Chondrocyte (in vitro differentiated cells): ENCODE results near the gene TMEM92. TPM values are rescaled to one million over a fixed set of nuclear protein-coding genes. Genes with fewer than 3 reads are reported as not detected.
A peak's percentile ranks its signal among the peaks of the same experiment; 100 is the strongest.

ENCODE experiments used
- DNase-seq: peaks from one replicate; pipeline ENCODE4 v3.0.0; 2021; ENCODE audit warnings: mixed read lengths, low spot score
- H3K27ac Mint-ChIP-seq: one replicate; pipeline ENCODE4 v1.8.0; 2021; ENCODE audit warnings: mild to moderate bottlenecking, moderate library complexity, mixed read lengths; ENCODE audit not compliant: unreplicated experiment
- H3K27me3 Mint-ChIP-seq: 2 replicates; pipeline ENCODE4 v1.8.0; 2021; ENCODE audit warnings: low read depth, mixed read lengths
- H3K36me3 Mint-ChIP-seq: 2 replicates; pipeline ENCODE4 v1.8.0; 2021; ENCODE audit warnings: low read depth, mixed read lengths
- H3K4me1 Mint-ChIP-seq: 2 replicates; pipeline ENCODE4 v1.8.0; 2021; ENCODE audit warnings: low read depth, mild to moderate bottlenecking, mixed read lengths
- H3K4me3 Mint-ChIP-seq: one replicate; pipeline ENCODE4 v1.8.0; 2021; ENCODE audit warnings: mild to moderate bottlenecking, moderate library complexity, mixed read lengths; ENCODE audit not compliant: unreplicated experiment
- H3K9me3 Mint-ChIP-seq: 2 replicates; pipeline ENCODE4 v1.8.0; 2021; ENCODE audit warnings: low read depth, mixed read lengths
- total RNA-seq: library from RNA; stranded (reverse); gene quantifications from 3 replicates; pipeline ENCODE4 v1.2.1, GENCODE V29; 2021
- TF ChIP-seq, protein P1 (sequence below): fragments of 200-600 bp; sonication (generic); IDR thresholded peaks from 2 replicates; pipeline ENCODE4 v1.5.0; 2021; ENCODE audit warnings: antibody characterized with exemption, mild to moderate bottlenecking, moderate library complexity

Gene TMEM92
- total RNA-seq, 1 donor from 2014 or later = 1.6 TPM

DNA sequence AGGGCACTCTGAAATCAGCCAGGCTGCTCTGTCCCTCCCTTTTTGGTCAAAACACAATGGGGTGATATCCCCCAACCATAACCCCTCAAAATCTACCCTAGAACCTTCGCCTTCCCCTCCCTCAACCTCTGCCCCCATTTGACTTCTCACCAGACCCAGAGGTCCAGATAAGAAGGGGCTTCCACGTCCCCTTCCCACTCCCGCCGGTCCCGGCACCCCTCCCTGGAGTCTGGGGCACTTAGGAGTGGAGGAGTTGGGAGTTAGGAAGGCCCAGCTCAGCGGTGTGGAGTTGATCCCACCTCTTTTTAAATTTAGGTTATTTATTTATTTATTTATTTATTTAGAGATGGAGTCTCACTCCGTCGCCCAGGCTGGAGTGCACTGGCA is 619 bp upstream of the TMEM92 start:
- peak overlapping the region; percentile 5 for H3K27ac Mint-ChIP-seq
- peaks cover under 1% of the 10 kb centered on the region for H3K36me3 Mint-ChIP-seq
- TF ChIP-seq, protein P1, sequence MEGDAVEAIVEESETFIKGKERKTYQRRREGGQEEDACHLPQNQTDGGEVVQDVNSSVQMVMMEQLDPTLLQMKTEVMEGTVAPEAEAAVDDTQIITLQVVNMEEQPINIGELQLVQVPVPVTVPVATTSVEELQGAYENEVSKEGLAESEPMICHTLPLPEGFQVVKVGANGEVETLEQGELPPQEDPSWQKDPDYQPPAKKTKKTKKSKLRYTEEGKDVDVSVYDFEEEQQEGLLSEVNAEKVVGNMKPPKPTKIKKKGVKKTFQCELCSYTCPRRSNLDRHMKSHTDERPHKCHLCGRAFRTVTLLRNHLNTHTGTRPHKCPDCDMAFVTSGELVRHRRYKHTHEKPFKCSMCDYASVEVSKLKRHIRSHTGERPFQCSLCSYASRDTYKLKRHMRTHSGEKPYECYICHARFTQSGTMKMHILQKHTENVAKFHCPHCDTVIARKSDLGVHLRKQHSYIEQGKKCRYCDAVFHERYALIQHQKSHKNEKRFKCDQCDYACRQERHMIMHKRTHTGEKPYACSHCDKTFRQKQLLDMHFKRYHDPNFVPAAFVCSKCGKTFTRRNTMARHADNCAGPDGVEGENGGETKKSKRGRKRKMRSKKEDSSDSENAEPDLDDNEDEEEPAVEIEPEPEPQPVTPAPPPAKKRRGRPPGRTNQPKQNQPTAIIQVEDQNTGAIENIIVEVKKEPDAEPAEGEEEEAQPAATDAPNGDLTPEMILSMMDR = no peak
- DNase-seq = peak; percentile 41
- peak overlapping the region; percentile 46 for H3K4me3 Mint-ChIP-seq
- peaks cover 76% of the 10 kb centered on the region for H3K4me1 Mint-ChIP-seq
- no peaks in the 10 kb centered on the region for H3K9me3 Mint-ChIP-seq
- no peaks in the 10 kb centered on the region for H3K27me3 Mint-ChIP-seq

DNA sequence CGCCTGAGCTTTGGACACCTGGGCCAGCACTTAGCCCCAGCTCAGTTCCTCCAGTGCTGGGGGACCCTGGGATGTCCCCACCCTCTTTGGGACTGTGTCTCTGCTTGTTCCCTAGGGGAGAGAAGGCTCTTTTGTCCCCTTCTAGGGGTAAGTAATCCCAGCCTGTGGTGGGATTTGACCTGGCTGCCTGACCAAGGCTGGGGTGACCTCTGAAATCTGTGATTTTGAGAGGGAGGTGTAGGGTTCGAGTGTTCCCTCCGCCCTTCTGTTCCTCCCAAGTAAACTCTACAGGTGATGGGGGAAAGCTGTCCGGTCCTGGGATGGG is 593 bp downstream of the TMEM92 start:
- H3K4me1 Mint-ChIP-seq = peaks cover 76% of the 10 kb centered on the region
- peaks cover 3% of the 10 kb centered on the region for H3K36me3 Mint-ChIP-seq
- H3K27me3 Mint-ChIP-seq = no peaks in the 10 kb centered on the region
- TF ChIP-seq, protein P1 = no peak
- H3K9me3 Mint-ChIP-seq = no peaks in the 10 kb centered on the region
- no peak for DNase-seq
- H3K4me3 Mint-ChIP-seq = no peak overlapping the region
- peak overlapping the region; percentile 75 for H3K27ac Mint-ChIP-seq

DNA sequence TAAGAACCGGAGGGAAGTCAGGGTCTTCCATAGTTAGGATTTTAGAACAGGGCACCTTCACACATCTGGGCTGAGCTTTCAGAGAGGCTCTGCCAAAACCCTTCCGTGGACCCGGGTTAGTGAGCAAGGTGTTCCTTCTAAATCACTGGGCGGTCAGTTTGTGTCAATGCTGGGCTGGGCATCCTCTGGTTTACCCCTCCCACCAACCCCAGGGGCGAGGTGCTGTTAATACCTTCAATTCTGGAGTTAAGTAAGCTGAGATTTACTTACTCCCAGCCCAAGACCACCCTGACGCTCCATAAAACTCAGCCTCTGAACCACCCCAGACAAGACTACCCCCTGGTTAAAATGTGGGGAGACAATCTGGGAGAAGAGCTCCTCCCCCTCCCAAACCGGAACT is 1.0 kb downstream of the TMEM92 start:
- Mint-ChIP-seq H3K4me3 (no peak overlapping the region), H3K36me3 (peaks cover 3% of the 10 kb centered on the region), H3K27ac (peak overlapping the region; percentile 75), H3K9me3 (no peaks in the 10 kb centered on the region), H3K4me1 (peaks cover 76% of the 10 kb centered on the region), H3K27me3 (no peaks in the 10 kb centered on the region)
- peak; percentile 28 for DNase-seq
- TF ChIP-seq, protein P1 = no peak

DNA sequence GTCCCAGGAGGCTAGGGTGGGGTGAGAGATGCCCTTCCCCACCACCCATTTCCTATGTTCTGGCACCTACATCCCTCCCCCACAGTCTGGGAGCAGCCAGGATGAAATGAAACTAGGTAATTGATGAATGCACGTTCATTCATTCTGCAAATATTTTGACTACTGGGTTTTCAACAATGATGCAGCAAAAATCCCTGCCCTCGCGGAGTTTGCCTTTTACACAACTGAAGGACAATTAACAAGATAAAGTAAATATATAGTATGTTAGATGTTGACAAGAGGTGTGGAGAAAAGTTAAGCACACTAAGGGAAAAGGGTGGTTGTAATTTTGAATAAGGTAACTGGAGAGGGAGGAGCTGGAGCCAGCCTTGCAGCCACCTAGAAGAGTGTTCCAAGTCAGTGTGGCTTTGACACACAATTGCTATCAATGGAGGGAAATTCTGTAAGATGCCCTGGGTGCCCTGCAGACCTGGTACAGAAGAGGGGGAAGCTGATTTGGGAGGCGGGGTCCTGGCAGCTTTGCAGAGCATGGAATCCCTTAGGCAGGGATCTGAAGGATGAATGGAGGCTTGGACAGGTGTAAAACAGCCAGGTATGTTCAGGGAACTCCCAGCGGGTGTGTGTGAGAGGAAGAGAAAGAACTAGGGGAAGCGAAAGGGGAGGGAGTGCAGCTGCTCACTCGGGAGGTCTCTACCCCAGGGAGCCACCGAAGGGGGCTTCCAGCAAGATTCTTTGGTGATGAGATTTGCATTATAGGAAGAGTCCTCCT is 2.5 kb downstream of the TMEM92 start:
- Mint-ChIP-seq H3K4me3 (no peak overlapping the region), H3K27ac (peak overlapping the region; percentile 74), H3K36me3 (peaks cover 10% of the 10 kb centered on the region), H3K4me1 (peaks cover 70% of the 10 kb centered on the region), H3K9me3 (no peaks in the 10 kb centered on the region), H3K27me3 (no peaks in the 10 kb centered on the region)
- TF ChIP-seq, protein P1 = no peak
- DNase-seq = peak; percentile 22

DNA sequence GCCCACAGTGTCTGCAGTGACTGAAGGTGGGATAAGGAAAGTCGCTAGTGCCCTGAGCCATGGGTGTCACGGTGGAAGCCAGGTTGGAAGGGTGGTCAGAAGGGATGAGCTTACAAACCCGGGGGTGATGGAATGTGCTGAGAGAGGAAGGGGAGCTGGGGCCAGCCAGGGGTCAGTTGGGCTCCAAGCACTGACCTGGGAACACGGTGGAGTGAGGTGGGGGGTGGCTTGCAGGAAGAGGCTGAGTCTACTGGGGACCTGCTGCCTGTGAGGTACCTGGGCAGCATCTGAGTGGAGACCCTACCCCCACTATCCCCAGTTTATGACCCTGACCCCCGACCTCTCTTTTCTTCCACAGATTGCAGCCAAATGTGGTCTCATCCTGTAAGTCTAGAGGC is 3.1 kb downstream of the TMEM92 start:
- Mint-ChIP-seq H3K4me1 (peaks cover 64% of the 10 kb centered on the region), H3K36me3 (peaks cover 15% of the 10 kb centered on the region), H3K4me3 (no peak overlapping the region), H3K9me3 (no peaks in the 10 kb centered on the region), H3K27ac (peak overlapping the region; percentile 74), H3K27me3 (no peaks in the 10 kb centered on the region)
- TF ChIP-seq, protein P1 = no peak
- DNase-seq = peak; percentile 59
